GM12865 (cell line): ENCODE data around the gene ACER2.
A peak's percentile ranks its signal among the peaks of the same experiment; 100 is the strongest.

Experiments
- DNase-seq: peaks from one replicate; pipeline ENCODE4 v3.0.0; 2010; ENCODE audit warnings: low read depth
- H3K4me3 ChIP-seq: 2 replicates; pipeline ENCODE4 v1.5.1; 2011; ENCODE audit warnings: mild to moderate bottlenecking, low read depth, low read length, control low read depth
- CTCF ChIP-seq: IDR thresholded peaks from 2 replicates; pipeline ENCODE4 v1.5.1; 2011; ENCODE audit warnings: low read length, control low read depth, low read depth, inconsistent platforms; ENCODE audit not compliant: insufficient read depth; ENCODE audit errors: missing control alignments

Gene ACER2

GRCh38 chr9:19416143-19416542, 7.3 kb downstream of the ACER2 start:
- H3K4me3 ChIP-seq = no peak overlapping the region
- DNase-seq = no peak
- TF ChIP-seq CTCF = no peak

GRCh38 chr9:19420877-19421276, 12.1 kb downstream of the ACER2 start:
- DNase-seq = no peak
- H3K4me3 ChIP-seq = no peak overlapping the region
- TF ChIP-seq CTCF = no peak

DNA sequence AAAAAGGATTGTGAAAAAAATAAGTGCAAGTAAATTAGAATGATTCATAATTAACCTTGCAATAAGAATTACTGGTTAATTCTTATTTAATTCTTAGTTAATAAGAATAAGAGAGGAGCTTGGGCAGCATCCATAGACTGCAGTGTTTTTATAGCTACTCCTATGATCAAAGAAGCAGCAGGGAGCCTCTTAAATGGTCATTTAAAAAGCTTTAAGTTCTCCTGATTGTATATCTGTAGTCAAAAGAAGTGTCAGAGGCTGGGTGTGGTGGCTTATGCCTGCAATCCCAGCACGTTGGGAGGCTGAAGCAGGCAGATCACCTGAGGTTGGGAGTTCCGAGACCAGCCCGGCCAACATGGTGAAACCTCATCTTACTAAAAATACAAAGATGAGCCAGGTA, 14.4 kb downstream of the ACER2 start:
- DNase-seq = no peak
- H3K4me3 ChIP-seq = no peak overlapping the region
- TF ChIP-seq CTCF = no peak

GRCh38 chr9:19424176-19424779, 15.5 kb downstream of the ACER2 start:
- no peak overlapping the region for H3K4me3 ChIP-seq
- DNase-seq = peak; percentile 21
- TF ChIP-seq CTCF = no peak

- H3K4me3 ChIP-seq = no peak overlapping the region
- no peak for TF ChIP-seq CTCF
- no peak for DNase-seq
Measured at GRCh38 chr9:19429595-19429994, 20.8 kb downstream of the ACER2 start.

DNA sequence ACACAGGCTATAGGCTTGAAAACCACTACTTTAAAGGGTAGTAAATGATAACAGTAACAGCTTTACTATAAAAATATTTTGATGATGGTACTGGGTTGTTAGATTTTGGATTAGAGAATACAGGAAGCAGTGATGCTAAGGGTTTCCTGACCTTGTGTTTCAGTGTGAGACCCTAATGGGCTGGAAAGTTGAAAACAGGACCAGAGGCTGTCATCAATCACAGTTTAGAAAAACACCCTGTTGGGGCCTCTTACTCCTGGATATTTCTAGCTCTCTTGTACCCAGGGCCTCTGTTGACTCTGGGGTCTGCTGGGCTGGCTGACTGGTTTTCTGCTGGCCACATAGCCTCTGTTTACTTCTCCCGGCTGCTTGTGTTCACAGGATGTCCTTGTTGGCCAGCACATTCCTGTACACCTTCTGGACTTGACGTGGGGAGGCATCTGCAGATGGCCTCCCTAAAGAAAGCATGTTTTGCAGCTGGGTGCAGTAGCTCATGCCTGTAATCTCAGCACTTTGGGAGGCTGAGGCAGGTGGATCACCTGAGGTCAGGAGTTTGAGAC, 21.5 kb downstream of the ACER2 start:
- TF ChIP-seq CTCF = no peak

More for the DNA sequence above, 21.5 kb downstream of the ACER2 start:
- DNase-seq = no peak
- no peak overlapping the region for H3K4me3 ChIP-seq
